NCI-H446 treated with DMSO at 0.1 percent for 48 hours (cell line): ENCODE results near the gene SIGLEC1.

ENCODE experiments used
- DNase-seq: peaks from one replicate; lab custom pipeline; 2025; lab: John Stamatoyannopoulos, UW

The SIGLEC1 gene

DNA sequence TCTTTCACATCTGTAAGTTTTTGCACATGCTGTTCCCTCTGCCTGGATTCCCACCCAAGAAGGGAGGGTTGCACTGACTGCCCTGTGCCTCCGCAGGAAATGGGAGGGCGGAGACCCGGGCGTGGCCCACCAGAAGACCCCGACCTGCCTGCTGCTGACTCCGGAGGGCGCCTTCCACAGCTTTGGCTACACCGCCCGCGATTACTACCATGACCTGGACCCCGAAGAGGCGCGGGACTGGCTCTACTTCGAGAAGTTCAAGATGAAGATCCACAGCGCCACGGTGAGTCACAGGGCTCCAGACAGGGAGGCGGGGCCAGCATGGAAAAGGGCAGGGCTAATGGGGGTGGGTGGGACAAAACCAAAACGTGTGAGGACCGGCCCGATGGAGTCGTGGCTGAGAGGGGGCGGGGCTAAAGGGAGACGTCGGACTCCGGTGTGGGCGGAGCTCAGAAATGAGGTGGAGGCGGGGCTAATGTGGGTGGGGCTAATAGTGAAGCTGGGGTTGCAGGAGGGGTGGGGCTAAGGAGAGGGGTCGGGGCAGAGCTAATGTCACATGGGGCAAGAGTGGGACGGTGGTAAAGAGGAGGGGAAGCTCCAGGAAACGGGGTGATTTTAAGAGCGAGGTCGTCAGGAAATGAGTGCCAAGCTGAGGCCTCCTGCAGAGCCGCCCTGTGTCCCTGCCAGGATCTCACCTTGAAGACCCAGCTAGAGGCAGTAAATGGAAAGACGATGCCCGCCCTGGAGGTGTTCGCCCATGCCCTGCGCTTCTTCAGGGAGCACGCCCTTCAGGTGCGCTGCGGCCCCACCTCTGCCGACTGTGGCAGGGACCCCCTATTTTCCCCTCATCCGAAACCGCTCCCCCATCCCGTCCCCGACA lies 32.6 kb upstream of the SIGLEC1 start:
- no peak for DNase-seq

DNA sequence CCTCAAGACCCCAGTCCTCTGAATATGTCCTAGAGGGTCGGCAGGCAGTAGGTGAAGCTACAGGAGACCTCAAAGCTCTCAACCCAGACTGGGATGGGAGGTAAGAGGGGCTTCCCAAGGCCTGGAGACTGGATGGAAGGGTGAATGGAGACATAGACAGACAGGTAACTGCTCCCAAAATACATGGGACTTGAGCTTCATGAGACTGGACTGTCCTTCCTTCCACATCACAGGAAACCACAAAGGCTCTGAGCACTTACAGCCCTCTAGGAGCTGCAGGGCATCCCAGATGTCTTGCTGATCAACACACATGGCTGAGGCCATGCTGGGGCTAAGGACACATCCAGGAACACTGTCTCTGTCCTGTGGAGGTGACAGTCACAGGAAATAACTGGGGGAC lies 31.6 kb upstream of the SIGLEC1 start:
- no peak for DNase-seq

DNA sequence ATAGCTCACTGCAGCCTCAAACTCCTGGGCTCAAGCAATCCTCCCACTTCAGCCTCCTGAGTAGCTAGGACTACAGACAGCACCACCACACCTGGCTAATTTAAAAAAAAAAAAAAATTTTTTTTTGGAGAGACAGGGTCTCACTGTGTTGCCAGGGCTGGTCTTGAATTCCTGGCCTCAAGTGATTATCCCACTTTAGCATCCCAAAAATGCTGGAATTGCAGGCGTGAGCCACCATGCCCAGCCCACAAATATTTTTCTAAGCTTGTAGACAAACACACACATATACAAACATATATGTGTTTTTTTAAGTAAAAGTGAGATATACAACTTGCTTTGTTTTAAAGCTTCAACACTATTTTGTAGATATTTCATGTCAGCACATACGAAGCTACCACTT lies 30.9 kb upstream of the SIGLEC1 start:
- DNase-seq: no peak

DNA sequence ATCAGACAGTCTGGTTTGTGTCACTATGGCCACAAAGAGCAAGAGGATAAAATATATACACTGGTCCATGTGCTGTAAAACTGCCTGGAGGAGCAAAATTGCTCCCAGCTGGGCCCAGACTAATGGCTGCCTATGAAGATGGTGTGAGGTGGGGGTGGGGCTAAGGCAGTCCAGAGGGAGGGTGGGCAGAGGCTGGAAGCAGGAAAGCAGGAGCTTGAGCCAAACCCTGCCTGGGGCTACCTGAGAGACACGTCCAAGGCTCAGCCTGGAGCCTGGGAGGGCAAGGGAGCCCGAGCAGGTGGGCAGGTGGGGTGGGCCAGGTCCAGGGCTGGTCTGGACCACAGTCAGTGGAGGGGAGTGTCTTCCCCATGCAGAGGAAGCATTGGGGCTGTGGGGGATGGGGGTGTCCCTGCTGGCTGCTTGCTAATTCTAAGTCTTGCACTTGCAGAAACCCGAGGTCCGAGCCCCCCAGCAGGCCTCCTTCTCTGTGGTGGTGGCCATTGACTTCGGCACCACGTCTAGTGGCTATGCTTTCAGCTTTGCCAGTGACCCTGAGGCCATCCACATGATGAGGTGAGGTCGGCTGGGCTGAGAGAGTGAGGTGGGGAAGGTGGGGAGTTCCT lies 29.5 kb upstream of the SIGLEC1 start:
- DNase-seq: no peak

DNA sequence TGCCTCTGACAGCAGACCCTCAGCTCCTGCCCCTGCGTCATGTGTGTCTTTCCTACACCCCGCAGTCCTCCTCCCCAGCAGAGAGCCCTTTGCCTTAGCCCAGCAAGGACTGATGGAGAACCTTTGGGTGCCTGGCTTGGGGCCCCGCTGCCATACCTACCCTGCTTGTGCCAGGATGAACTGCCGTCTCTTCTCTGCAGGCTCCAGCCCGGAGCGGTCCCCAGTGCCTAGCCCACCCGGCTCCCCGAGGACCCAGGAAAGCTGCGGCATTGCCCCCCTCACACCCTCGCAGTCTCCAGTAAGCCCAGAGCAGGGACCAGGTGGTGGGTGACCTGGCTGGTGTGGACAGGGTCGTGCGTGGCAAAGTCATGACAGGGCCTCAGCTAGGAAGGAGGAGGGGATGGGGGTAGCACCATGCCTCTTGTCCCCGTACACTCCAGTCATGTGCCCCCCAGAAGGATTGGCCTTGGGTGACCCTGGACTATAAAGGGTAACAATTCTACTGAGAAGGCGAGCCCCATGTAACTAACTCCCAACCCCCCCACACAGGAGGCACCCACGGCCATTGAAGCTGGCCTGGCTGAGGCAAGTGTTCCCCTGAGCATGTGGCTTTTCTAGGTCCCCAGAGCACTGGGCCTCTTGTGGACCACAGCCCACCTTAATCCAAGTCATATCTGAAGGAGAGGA lies 28.4 kb upstream of the SIGLEC1 start:
- no peak for DNase-seq

DNA sequence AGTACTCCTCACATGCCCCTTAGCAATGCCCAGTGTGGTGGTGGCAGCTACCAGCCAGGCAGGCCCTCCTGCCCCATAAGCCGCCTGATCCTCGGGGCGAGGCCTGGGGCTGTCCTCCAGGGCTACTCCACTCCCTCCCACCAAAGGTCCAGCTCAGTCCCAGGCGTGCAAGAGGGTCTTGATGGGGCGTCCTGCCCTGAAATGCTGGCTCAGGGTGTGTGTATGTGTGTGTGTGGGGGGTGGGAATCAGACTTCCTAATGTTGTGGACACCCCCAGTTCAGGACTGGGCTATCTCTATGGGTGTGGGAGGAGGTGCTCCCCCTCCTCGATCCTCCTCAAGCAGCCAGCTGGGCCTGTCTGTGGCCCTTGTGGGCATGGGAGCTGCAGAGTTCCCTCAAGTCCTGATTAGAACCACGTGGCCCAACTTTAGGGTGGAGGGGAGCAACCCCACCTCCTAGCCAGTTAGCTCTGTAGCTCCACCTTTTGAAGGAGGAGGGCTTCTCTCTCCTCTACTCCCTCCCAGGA lies 27.6 kb upstream of the SIGLEC1 start:
- no peak for DNase-seq

DNA sequence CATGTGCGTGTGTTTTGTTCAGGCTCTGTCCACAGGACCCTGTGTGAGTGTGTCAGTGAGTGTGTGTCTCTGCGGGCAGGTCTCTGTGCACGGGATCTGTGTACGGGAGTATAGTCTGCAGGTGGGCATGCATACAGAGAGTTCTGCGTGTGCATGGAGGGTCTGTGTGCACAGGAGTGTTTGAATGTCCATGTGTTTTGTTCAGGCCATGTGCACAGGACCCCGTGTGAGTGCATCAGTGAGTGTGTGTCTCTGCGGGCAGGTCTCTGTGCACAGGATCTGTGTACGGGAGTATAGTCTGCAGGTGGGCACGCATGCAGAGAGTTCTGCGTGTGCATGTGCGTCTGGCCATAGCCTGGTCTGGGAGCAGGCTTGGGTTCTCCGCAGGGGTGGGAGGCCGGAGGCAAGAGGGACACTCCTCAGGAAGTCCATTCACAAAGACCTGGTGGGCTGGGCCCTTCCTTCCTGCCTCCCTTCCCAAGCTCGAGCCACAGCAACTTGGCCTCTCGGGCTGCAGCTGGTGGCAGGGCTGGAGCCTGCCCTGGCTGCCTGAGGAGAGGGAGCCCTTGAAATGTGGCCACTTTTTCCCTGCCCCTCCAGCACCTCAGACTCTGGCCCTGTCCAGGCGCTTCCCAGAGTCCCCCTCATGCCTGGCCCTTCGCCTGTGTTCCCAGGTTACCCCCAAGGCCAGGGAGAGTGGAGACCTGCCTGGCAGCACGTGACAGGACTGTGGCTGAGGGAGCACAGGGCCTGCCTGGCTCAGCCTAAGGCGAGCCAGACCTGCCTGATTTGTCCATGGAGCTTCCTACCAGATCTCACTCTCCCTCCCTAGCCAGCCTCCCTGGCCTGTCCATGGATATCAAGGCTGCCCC lies 26.9 kb upstream of the SIGLEC1 start:
- no peak for DNase-seq

DNA sequence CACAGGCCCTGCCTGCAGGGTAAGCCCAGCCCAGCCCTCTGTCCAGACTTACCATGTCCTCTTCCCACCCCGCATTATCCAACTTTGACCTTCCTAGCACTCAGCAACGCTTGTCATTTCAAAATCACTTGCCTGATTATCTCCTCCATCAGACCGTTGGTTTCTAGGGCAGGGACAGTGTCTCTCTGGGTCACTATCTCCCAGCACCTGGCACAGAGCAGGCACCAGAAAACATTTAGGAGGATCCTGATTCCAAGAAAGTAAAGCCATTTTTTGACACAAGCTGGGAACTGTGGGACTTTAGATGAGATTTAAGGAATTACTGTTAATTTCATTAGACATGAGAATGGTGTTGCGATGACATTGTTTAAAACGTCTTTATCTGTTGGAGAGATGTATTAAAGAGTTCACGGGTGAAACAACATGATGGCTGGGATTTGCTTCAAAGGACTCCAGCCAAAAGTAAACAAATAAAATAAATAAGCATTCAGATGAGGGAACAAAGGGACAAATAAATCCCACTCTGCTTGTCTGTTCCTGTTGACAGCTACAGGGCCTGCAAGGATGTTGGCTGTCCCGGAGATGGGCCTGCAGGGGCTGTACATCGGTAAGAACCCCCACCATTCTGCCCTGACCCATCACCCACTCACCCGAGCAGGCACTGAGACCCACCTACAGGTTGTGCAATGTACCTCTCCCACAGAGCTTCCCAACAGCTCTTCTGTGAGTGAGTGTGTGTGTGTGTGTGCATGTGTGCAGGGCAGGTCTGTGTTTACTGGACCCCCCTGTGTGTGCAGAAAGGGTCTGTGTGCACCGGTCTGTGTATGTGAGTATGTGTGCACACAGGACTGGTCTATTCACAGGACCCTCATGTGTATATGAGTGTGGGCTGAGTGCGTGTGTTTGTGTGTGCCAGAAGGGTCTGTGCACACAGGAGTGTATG lies 26.0 kb upstream of the SIGLEC1 start:
- DNase-seq: no peak

DNA sequence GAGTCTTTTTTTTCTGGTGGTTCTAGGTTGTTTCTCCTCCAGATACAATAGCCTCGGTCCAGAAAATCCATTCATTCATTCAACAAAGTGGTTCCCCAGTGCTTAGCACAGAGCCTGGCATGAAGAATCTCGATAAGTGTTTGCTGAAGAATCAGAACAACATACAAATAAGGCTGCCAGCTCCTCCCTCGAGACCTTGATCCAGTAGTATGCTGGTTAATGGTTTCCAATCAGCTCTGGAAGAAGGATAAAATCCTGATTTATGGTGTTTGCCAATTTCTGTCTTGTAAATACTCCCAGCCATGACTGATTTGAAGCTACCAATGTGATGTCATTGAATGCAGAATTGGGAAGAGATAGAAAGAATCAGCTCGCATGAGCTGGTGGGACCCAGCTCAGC lies 23.4 kb upstream of the SIGLEC1 start:
- DNase-seq: no peak

DNA sequence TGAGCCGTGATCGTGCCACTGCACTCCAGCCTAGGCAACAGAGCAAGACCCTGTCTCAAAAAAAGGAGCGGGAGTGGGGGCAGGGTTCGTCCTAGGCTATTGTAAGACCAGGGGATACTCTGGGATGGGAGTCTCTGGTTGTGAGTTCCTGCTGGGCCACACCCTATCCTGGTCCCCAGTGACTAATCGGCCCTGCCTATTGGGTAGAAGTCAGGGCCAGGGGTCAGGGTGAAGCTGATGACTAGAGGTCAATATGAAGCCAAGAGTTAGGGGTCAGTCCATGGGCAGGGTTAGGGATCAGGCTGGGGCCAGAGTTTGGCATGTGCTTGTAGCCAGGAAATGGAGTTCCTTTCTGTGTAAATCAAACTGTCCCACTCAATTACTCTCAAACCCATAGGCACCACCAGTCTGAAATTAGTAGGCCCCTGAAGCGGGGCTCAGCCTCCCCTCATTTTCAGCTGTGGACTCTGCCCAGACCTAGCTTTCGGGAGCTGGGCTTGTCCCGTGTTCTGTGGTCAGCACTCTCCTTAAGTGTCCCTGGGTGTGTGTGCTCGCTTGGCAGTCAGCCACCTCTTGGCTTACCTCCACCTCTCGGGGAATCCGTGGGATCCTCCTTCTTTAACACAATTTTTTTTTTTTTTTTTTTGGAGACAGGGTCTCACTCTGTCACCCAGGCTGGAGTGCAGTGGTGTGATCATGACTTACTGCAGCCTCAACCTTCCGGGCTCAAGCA lies 21.9 kb upstream of the SIGLEC1 start:
- no peak for DNase-seq

DNA sequence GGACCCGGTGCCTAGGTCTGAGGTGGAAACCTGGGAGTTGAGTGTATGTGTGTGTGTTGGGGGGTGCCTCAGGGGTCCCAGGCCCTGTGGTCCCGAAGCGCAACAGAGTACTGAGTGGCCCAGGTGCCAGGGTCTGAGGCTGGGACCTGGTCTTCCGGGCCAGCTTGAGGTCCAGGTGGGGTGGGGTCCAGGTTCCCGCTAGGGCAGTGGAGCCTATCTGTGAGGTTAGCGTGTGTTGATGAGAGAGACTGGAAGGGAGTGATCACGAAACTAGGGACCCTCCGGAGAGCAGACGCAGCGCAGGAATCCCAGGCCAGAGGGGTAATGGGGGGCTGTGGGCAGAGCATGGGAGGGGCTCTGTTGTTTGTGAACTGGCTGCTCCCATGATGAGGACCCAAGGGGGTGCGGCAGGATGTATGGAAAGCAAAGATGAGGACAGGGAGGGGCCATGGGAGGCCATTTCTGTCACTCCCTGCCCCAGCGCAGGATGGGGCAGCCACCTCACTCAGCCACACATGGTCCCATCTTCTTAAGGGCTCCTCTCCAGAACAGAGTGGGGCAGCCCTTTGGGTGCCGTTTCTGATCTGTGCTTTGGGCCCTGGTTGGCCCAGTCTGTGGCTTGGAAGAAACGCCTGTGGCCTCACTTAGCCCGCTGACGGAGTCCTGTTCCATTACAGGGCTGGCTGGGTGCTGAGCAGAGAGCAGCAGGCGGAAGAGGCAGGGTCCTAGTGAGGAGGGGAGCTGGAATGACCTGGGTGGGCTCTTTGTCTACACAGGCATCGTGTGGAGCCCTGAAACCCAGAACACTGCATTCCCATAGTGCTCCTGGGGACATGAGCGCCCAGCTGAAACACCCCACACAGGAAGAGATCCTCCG lies 21.0 kb upstream of the SIGLEC1 start:
- DNase-seq: no peak

DNA sequence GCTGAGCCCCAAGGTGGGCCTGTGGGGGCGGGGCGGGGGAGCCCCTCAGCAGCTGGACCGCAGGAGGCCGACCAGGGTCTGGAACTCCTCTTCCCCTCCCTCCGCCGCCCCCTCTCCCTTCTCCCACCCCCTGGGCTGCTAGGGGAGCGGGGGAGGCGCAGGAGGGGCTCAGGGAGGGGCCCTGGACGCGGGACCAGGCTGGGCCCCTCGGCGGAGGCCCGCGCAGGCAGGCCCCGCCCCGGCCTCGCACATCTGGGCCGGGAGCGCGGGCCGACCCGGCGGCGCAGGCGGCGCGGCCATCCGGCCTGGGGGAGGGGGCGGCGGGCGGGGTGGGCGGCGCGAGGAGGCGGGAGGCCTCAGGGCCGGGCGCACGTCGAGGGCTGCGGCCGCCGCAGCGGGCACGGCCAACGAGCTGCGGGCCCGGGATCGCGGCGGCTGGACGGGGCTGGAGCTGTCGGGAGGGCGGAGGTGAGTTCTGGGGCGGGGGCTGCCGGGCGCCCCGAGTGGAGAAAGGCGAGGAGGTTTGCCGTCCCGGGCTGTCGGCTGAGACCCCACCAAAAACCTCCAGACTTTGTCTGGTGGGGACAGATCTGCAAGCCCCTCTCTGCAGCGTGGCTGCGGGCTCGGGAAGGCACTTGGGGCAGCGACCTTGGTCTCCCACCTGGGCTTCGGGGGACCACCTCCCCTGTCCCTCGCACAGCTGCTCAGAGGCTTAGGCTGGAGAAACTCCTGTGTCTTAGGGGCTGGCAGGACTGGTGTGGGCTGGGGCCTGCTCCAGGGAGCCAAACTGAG lies 20.1 kb upstream of the SIGLEC1 start, which contains the start of gene HSPA12B:
HSPA12B (plus strand) TSS at position 359 of the 792 bp plus-strand sequence. CDS start 5,990 bp downstream, outside the sequence.
- no peak for DNase-seq

DNA sequence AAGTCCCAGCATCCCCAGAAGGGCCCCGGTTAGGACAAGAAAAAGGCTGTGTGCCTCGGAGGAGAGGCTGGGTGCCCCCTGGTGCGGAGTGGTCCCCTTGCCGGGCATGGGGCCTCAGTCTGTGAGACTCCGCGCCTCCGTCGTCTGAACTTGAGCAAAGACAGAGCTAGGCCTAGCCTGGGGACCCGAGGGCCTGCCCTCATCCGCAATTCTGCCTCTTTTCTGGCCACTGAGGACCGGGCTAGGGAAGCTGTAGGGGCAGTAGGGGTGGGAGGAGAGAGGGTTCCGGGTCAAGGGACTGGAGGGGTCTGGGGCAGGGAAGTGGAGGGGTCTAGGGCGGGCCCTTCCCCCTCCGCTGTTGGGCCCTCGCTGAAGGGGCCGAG lies 19.5 kb upstream of the SIGLEC1 start:
- no peak for DNase-seq

DNA sequence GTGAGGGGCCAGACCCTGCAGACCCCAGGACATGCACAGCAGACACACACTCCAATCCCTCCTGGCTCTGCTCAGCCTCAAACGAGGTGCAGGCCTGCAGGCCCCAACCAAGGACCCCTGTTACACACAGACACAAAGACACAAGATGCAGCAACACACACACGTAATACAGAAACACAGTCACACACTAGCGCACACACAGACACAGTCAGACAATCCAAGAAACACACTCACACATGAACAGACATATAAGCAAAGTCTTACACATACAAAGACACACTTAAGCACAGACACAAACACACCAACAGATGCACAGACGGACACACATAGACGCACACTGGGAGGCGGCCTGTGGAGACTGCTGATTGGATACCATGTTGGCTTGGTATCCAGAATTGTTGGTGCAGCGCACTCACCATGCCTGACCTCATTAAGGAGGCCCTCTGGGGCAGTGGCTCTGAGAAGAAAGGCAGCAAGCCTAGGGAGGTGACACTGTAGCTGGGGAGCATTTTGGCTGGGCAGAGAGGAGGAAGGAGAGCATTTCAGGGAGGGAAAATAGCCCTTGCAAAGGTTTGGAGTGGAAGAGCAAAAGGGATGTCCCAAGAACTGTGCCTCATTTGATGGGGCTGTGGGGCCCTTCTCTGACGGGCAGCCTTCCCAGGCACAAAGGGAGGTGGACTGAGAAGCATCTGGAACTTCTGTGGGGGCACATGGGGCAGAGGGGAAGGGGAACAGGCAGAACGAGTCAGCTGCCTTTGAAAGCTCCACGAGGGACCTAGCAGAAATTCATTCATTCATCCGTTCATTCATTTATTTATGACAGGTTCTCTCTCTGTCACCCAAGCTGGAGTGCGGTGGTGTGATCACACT lies 18.6 kb upstream of the SIGLEC1 start:
- no peak for DNase-seq

DNA sequence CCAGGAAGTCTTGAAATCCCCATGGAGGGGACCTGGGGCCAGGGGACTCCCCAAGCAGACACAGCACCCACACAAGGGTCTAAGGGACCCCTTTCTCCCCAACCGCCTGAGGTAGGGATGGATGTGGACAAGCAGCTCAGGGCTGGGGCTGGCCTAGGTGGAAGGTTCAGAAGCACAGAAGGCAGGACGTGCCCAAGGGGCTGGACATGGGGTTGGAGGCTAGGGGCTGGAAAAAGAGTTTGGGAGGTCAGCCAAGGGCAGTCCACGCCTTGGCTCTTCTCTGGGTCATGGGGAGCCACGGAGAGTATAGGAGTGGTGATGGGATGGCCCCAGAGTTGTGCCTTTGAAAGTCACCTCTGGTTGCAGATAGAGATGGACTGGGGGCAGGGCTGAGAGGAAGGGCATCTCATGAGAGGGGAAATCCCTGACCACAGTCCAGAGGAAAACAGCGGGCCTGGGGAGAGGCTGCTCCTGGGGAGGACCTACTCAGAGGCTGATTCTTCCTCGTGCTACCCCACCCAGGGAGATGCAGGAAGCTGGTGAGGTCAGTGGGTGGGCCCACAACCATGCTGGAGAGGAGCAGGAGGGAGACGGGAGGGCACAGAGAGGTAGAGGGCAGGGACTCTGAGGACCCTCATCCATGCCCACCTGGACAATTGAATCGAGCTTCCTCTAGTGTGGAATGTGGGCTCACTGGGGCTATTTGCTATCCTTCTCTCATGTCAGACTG lies 17.6 kb upstream of the SIGLEC1 start:
- no peak for DNase-seq

DNA sequence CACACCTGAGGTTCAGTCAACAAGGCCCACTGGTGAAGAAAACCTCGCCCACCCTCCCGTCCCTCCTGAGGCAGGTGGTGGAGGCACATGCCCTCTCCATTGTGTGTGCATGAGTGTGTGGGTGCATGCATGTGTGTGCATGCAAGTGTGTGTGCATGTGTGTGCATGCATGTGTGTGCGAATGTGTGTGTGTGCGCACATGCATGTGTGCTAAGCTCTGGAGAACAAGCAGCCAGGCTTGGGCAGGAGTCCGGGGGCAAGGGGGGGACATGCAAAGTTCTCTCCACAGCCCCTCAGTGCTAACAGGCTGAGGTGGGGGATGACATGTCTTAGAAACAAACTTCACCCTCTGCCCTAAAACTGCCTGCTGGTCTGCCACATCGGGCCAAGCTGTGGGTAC lies 17.0 kb upstream of the SIGLEC1 start:
- DNase-seq: no peak
